T-cell (primary cell): ENCODE data around the gene LTBP2. TPM values are rescaled to one million over a fixed set of nuclear protein-coding genes. Genes with fewer than 3 reads are reported as not detected.

Experiments used
- ATAC-seq, 4 experiments: fragments of 200-7000 bp in 3 of 4; fragments of 150-1000 bp in 1 of 4; cut with Tn5 transposase; replicated peaks in 1 of 4; 1 replicate in 3 of 4; 2 replicates in 1 of 4; pipeline ENCODE4 v1.10.0; 2021; ENCODE audit warnings: moderate library complexity in 3 of 4, mild to moderate bottlenecking in 2 of 4, moderate number of reproducible peaks in 1 of 4
- CTCF ChIA-PET, 2 donors: fragments of 300-600 bp; sonication (Branson Sonifier 250); formaldehyde crosslinking; loops; one replicate each; lab custom pipeline; 2022; ENCODE audit warnings: antibody characterized with exemption in 2 of 2; lab: Charles Lee
- POLR2A ChIA-PET, 2 donors: fragments of 300-600 bp; sonication (Branson Sonifier 250); formaldehyde crosslinking; loops; one replicate each; lab custom pipeline; 2022; ENCODE audit warnings: antibody characterized with exemption in 2 of 2; lab: Charles Lee
- DNase-seq, 35 experiments: peaks; one replicate each; pipeline versions ENCODE4 v3.0.0 to v3.0.0-alpha.2; 2013 to 2023
- H3K27ac ChIP-seq: one replicate; pipeline ENCODE4 v1.5.1; 2013; ENCODE audit warnings: low read length
- H3K27me3 ChIP-seq, 2 experiments: replicated peaks in 1 of 2; 1 replicate in 1 of 2; 2 replicates in 1 of 2; pipeline versions ENCODE4 v1.6.1 to v1.7.0; 2013; ENCODE audit warnings: low read length in 1 of 2, mixed read lengths in 1 of 2; ENCODE audit not compliant: control insufficient read depth in 2 of 2, insufficient read depth in 2 of 2; ENCODE audit errors: extremely low read depth in 1 of 2
- H3K36me3 ChIP-seq, 2 donors: 1 replicate in 1 of 2; 2 replicates in 1 of 2; pipeline versions ENCODE4 v1.6.1 to v1.7.0; 2013; ENCODE audit warnings: low read length in 1 of 2; ENCODE audit not compliant: control insufficient read depth in 2 of 2, insufficient read depth in 1 of 2; ENCODE audit errors: extremely low read depth in 1 of 2
- H3K4me1 ChIP-seq, 2 experiments: 1 replicate in 1 of 2; 2 replicates in 1 of 2; pipeline versions ENCODE4 v1.6.1 to v1.7.0; 2013; ENCODE audit warnings: low read length in 2 of 2, mixed read lengths in 1 of 2; ENCODE audit not compliant: insufficient read depth in 2 of 2, control insufficient read depth in 1 of 2; ENCODE audit errors: extremely low read depth in 1 of 2
- H3K4me3 ChIP-seq, 2 donors: 1 replicate in 1 of 2; 2 replicates in 1 of 2; pipeline versions ENCODE4 v1.5.1 to v1.7.0; 2013; ENCODE audit warnings: mild to moderate bottlenecking in 2 of 2, low read length in 1 of 2, moderate library complexity in 1 of 2; ENCODE audit not compliant: control insufficient read depth in 1 of 2; ENCODE audit errors: extremely low read depth in 1 of 2
- H3K9me3 ChIP-seq: 2 replicates; pipeline ENCODE4 v1.7.0; 2013
- H3K27ac Mint-ChIP-seq, 2 donors: one replicate each; pipeline ENCODE4 v1.8.0; 2020 to 2021; ENCODE audit warnings: mild to moderate bottlenecking in 2 of 2, mixed read lengths in 2 of 2
- H3K27me3 Mint-ChIP-seq, 2 donors: one replicate each; pipeline ENCODE4 v1.8.0; 2021 to 2022; ENCODE audit warnings: mixed read lengths in 2 of 2
- H3K36me3 Mint-ChIP-seq: one replicate; pipeline ENCODE4 v1.8.0; 2021; ENCODE audit warnings: mixed read lengths
- H3K4me1 Mint-ChIP-seq, 3 donors: one replicate each; pipeline ENCODE4 v1.8.0; 2020 to 2022; ENCODE audit warnings: mixed read lengths in 3 of 3, mild to moderate bottlenecking in 1 of 3
- H3K4me3 Mint-ChIP-seq, 3 donors: one replicate each; pipeline ENCODE4 v1.8.0; 2020 to 2022; ENCODE audit warnings: mild to moderate bottlenecking in 3 of 3, mixed read lengths in 3 of 3, moderate library complexity in 3 of 3
- H3K9me3 Mint-ChIP-seq, 3 donors: one replicate each; pipeline ENCODE4 v1.8.0; 2020 to 2022; ENCODE audit warnings: mixed read lengths in 3 of 3
- WGBS: methylation state at CpG from one replicate; pipeline ENCODE4 v1.1.5; 2013; ENCODE audit warnings: missing lambda C conversion rate; ENCODE audit not compliant: insufficient coverage; 5-methylcytosine and 5-hydroxymethylcytosine counted together
- total RNA-seq, 35 experiments: library from RNA in 6 of 35; stranded (reverse) in 6 of 35; fragments of 120-200 nt in 1 of 35; gene quantifications; one replicate each; pipeline versions ENCODE4 v1.2.1 to v1.2.4 and lab custom pipeline; 2013 to 2026

LTBP2 gene
- total RNA-seq, 5 donors from 2014 or later (not counting 1 experiment from before 2014, with no cell fraction given), result 0.39 to 1.7 (median 1.1) TPM

DNA sequence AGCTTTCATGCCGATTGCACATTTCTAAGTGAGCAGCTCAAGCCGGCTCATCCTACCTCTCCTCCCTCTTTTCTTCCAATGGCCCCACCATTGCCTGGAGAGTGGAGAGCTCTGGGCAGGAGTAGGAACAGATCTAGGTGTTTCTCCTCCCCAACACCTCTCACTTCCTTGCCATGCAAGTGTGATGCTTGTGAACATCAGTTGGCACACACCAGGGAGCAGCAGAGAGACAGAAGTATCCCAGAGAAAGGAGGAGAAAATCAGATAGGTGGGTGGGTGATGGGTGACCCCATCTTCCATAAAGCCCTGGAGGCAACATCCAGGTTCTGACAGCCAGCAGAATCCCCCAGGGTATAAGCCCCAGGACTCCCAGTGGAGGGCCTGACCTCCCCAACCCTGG, 146.7 kb downstream of the LTBP2 start:
- ChIA-PET CTCF (interaction anchor here in 1 of 2 donors (0.7 kb wide), 1 partner anchor 28 kb away, joined by 3 read pairs; no protein-coding TSS in a partner anchor), POLR2A (no interaction called here)
- H3K4me3 Mint-ChIP-seq, result no peak overlapping the region
- no peaks in the 10 kb centered on the region for H3K4me1 Mint-ChIP-seq
- Histone ChIP-seq H3K9me3 (no peaks in the 10 kb centered on the region), H3K4me3 (no peak overlapping the region), H3K4me1 (no peaks in the 10 kb centered on the region), H3K27ac (no peak overlapping the region), H3K36me3 (no peaks in the 10 kb centered on the region), H3K27me3 (peaks cover 0 to 2% of the 10 kb centered on the region in 2 experiments)
- H3K9me3 Mint-ChIP-seq, result no peaks in the 10 kb centered on the region
- no peak overlapping the region for H3K27ac Mint-ChIP-seq
- WGBS, result no CpG with 5 or more reads among the region's 2 CpGs
- no peaks in the 10 kb centered on the region for H3K36me3 Mint-ChIP-seq
- ATAC-seq (no peak), DNase-seq (no peak)
- peaks cover 9% of the 10 kb centered on the region in 2 donors for H3K27me3 Mint-ChIP-seq

- no peak overlapping the region for H3K27ac ChIP-seq
- H3K27me3 Mint-ChIP-seq, result peaks cover 9 to 12% of the 10 kb centered on the region in 2 donors
- H3K4me1 Mint-ChIP-seq, result no peaks in the 10 kb centered on the region
- peaks cover 0 to 6% of the 10 kb centered on the region in 2 experiments for H3K27me3 ChIP-seq
- H3K4me1 ChIP-seq, result no peaks in the 10 kb centered on the region
- ChIA-PET CTCF (interaction anchor here in 1 of 2 donors (0.7 kb wide), 1 partner anchor 28 kb away, joined by 3 read pairs; no protein-coding TSS in a partner anchor), POLR2A (no interaction called here)
- H3K36me3 ChIP-seq, result no peaks in the 10 kb centered on the region
- DNase-seq (no peak), ATAC-seq (no peak)
- H3K27ac Mint-ChIP-seq, result no peak overlapping the region
- H3K4me3 Mint-ChIP-seq, result no peak overlapping the region
- H3K9me3 ChIP-seq, result no peaks in the 10 kb centered on the region
- no peak overlapping the region for H3K4me3 ChIP-seq
- no peaks in the 10 kb centered on the region for H3K9me3 Mint-ChIP-seq
- 100% methylated on average over 1 of the region's 3 CpGs for WGBS
- no peaks in the 10 kb centered on the region for H3K36me3 Mint-ChIP-seq
Observed at GRCh38 chr14:74464785-74465184, 147.3 kb downstream of the LTBP2 start.

DNA sequence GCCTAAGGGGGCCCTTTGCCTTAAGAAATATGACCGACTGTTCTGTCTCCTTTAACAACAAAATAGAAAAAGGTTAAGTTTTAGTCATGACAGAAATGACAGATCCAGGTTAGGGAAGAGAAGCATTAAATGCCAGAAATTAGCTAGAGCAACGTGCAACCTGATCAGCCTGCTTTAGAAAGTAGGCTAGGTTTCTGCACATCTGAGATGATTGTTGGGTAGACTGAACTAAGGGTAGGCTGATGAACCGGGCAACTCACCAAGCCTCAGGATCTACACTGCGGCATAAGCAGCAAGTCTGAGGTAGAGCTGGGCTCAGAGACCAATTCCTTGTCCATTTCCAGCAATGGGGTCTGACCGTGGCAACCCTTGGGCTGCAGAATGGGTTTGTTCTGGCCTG, 148.3 kb downstream of the LTBP2 start:
- ChIA-PET CTCF (no interaction called here), POLR2A (no interaction called here)
- no peaks in the 10 kb centered on the region for H3K36me3 ChIP-seq
- H3K4me1 ChIP-seq, result no peaks in the 10 kb centered on the region
- ATAC-seq (no peak), DNase-seq (no peak)
- Mint-ChIP-seq H3K36me3 (no peaks in the 10 kb centered on the region), H3K4me3 (no peak overlapping the region), H3K4me1 (no peaks in the 10 kb centered on the region), H3K27ac (no peak overlapping the region), H3K27me3 (peaks cover 11 to 12% of the 10 kb centered on the region in 2 donors), H3K9me3 (no peaks in the 10 kb centered on the region)
- H3K9me3 ChIP-seq, result no peaks in the 10 kb centered on the region
- WGBS, result 80% methylated on average over 4 of the region's 5 CpGs
- no peak overlapping the region for H3K27ac ChIP-seq
- H3K27me3 ChIP-seq, result peaks cover 0 to 16% of the 10 kb centered on the region in 2 experiments
- no peak overlapping the region for H3K4me3 ChIP-seq

DNA sequence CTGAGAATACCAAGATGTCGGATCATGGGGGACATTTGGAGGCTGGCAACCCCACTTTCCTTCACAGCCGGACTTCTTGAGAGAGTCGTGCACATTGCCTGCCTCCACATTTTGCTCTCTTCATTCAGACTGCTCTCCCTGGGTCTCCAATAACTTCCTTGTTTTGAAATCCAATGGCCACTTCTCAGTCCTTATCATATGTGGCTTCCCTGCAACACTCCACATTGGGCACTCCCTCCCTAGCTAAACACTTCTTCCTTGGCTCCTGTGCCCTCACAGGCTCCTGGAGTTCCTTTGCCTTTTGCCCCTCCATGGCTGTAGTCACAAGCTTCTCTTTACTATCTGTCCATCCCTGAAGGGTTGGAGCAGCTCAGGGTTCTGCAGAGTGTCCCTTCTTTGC, 149.0 kb downstream of the LTBP2 start:
- ChIA-PET POLR2A (no interaction called here), CTCF (no interaction called here)
- Histone ChIP-seq H3K27ac (no peak overlapping the region), H3K27me3 (peaks cover 0 to 19% of the 10 kb centered on the region in 2 experiments), H3K4me1 (no peaks in the 10 kb centered on the region), H3K9me3 (no peaks in the 10 kb centered on the region), H3K4me3 (no peak overlapping the region), H3K36me3 (no peaks in the 10 kb centered on the region)
- DNase-seq (no peak), ATAC-seq (no peak)
- H3K36me3 Mint-ChIP-seq, result no peaks in the 10 kb centered on the region
- no peaks in the 10 kb centered on the region for H3K4me1 Mint-ChIP-seq
- peaks cover 12% of the 10 kb centered on the region in 2 donors for H3K27me3 Mint-ChIP-seq
- H3K4me3 Mint-ChIP-seq, result no peak overlapping the region
- H3K27ac Mint-ChIP-seq, result no peak overlapping the region
- H3K9me3 Mint-ChIP-seq, result no peaks in the 10 kb centered on the region
- 92% methylated on average over 2 of the region's 3 CpGs for WGBS

GRCh38 chr14:74459976-74460375, 152.1 kb downstream of the LTBP2 start:
- POLR2A ChIA-PET, result no interaction called here
- CTCF ChIA-PET, result no interaction called here
- Histone ChIP-seq H3K9me3 (no peaks in the 10 kb centered on the region), H3K27me3 (peaks cover 0 to 35% of the 10 kb centered on the region in 2 experiments), H3K27ac (no peak overlapping the region), H3K4me1 (no peaks in the 10 kb centered on the region), H3K4me3 (no peak overlapping the region), H3K36me3 (no peaks in the 10 kb centered on the region)
- 60% methylated on average over 6 of the region's 6 CpGs for WGBS
- H3K27me3 Mint-ChIP-seq, result peaks cover 14 to 21% of the 10 kb centered on the region in 2 donors
- H3K36me3 Mint-ChIP-seq, result no peaks in the 10 kb centered on the region
- no peak overlapping the region for H3K4me3 Mint-ChIP-seq
- no peaks in the 10 kb centered on the region for H3K4me1 Mint-ChIP-seq
- H3K9me3 Mint-ChIP-seq, result no peaks in the 10 kb centered on the region
- no peak for ATAC-seq
- DNase-seq, result no peak
- H3K27ac Mint-ChIP-seq, result no peak overlapping the region

GRCh38 chr14:74459289-74459946, 152.6 kb downstream of the LTBP2 start:
- ChIA-PET CTCF (no interaction called here), POLR2A (no interaction called here)
- H3K4me3 ChIP-seq, result no peak overlapping the region
- DNase-seq, result peak in 10 of 35 experiments; percentile 1 to 17 (median 10)
- H3K4me1 ChIP-seq, result no peaks in the 10 kb centered on the region
- peaks cover 0 to 35% of the 10 kb centered on the region in 2 experiments for H3K27me3 ChIP-seq
- H3K27ac ChIP-seq, result no peak overlapping the region
- H3K36me3 Mint-ChIP-seq, result no peaks in the 10 kb centered on the region
- H3K27ac Mint-ChIP-seq, result no peak overlapping the region
- WGBS, result 78% methylated on average over 10 of the region's 10 CpGs
- no peaks in the 10 kb centered on the region for H3K9me3 Mint-ChIP-seq
- H3K4me3 Mint-ChIP-seq, result no peak overlapping the region
- ATAC-seq, result peak in 2 of 4 experiments; percentile 35 to 41
- no peaks in the 10 kb centered on the region for H3K9me3 ChIP-seq
- H3K27me3 Mint-ChIP-seq, result peaks cover 14 to 21% of the 10 kb centered on the region in 2 donors
- no peaks in the 10 kb centered on the region for H3K4me1 Mint-ChIP-seq
- no peaks in the 10 kb centered on the region for H3K36me3 ChIP-seq
